CD4-positive, alpha-beta memory T cell (primary cell): ENCODE data around the gene ADGRF1. TPM values are rescaled to one million over a fixed set of nuclear protein-coding genes. Genes with fewer than 3 reads are reported as not detected.

ENCODE experiments used
- CTCF ChIA-PET: fragments of 350-600 bp; sonication (Branson Sonifier 250); formaldehyde crosslinking; loops from one replicate; lab custom pipeline; 2021; ENCODE audit warnings: inconsistent platforms; ENCODE audit not compliant: partially characterized antibody; lab: Charles Lee
- POLR2A ChIA-PET: fragments of 350-600 bp; sonication (Branson Sonifier 250); formaldehyde crosslinking; loops from one replicate; lab custom pipeline; 2021; ENCODE audit not compliant: partially characterized antibody; lab: Charles Lee
- DNase-seq, 5 donors: peaks; one replicate each; pipeline versions ENCODE4 v3.0.0 to v3.0.0-alpha.2; 2020 to 2022; ENCODE audit warnings: mixed read lengths in 1 of 5
- H3K27ac ChIP-seq: one replicate; pipeline ENCODE4 v1.7.0; 2013; ENCODE audit warnings: low read depth, low read length
- H3K27me3 ChIP-seq: 2 replicates; pipeline ENCODE4 v1.7.0; 2013; ENCODE audit warnings: mild to moderate bottlenecking, low read length, moderate library complexity; ENCODE audit not compliant: insufficient read depth
- H3K36me3 ChIP-seq: 2 replicates; pipeline ENCODE4 v1.7.0; 2013; ENCODE audit warnings: mild to moderate bottlenecking, low read length, moderate library complexity; ENCODE audit not compliant: insufficient read depth
- H3K4me1 ChIP-seq: 2 replicates; pipeline ENCODE4 v1.7.0; 2013; ENCODE audit warnings: mild to moderate bottlenecking, low read length, moderate library complexity; ENCODE audit not compliant: insufficient read depth
- H3K4me3 ChIP-seq, 2 donors: one replicate each; pipeline ENCODE4 v1.7.0; 2013; ENCODE audit warnings: low read length in 2 of 2, mild to moderate bottlenecking in 1 of 2
- H3K9me3 ChIP-seq, 2 donors: one replicate each; pipeline ENCODE4 v1.7.0; 2013; ENCODE audit warnings: low read length in 2 of 2, control low read depth in 1 of 2; ENCODE audit not compliant: control insufficient read depth in 1 of 2
- H3K27ac Mint-ChIP-seq, 7 donors: one replicate each; pipeline ENCODE4 v1.8.0; 2020 to 2021; ENCODE audit warnings: mixed read lengths in 7 of 7, mild to moderate bottlenecking in 6 of 7, inconsistent platforms in 3 of 7, moderate library complexity in 3 of 7
- H3K27me3 Mint-ChIP-seq, 2 donors: one replicate each; pipeline ENCODE4 v1.8.0; 2020 to 2021; ENCODE audit warnings: mixed read lengths in 2 of 2
- H3K36me3 Mint-ChIP-seq, 2 donors: one replicate each; pipeline ENCODE4 v1.8.0; 2020 to 2021; ENCODE audit warnings: mixed read lengths in 2 of 2, inconsistent platforms in 1 of 2, mild to moderate bottlenecking in 1 of 2
- H3K4me1 Mint-ChIP-seq, 4 donors: one replicate each; pipeline ENCODE4 v1.8.0; 2020 to 2021; ENCODE audit warnings: mixed read lengths in 4 of 4, mild to moderate bottlenecking in 1 of 4
- H3K4me3 Mint-ChIP-seq, 8 donors: one replicate each; pipeline ENCODE4 v1.8.0; 2020 to 2021; ENCODE audit warnings: mixed read lengths in 8 of 8, mild to moderate bottlenecking in 7 of 8, moderate library complexity in 6 of 8, inconsistent platforms in 3 of 8
- H3K9me3 Mint-ChIP-seq, 8 donors: one replicate each; pipeline ENCODE4 v1.8.0; 2020 to 2021; ENCODE audit warnings: mixed read lengths in 8 of 8, mild to moderate bottlenecking in 5 of 8, inconsistent platforms in 3 of 8, moderate library complexity in 1 of 8
- intact Hi-C: fragments of 100-400 bp; cut with micrococcal nuclease; formaldehyde crosslinking; loops from one replicate; pipeline ENCODE4 v1.15.1; 2023
- polyA plus RNA-seq, 2 donors: library from polyadenylated mRNA; unstranded; fragments of 300-500 nt; fragmentation: Illumina TruSeq; gene quantifications; one replicate each; pipeline ENCODE4 v1.2.3, GENCODE V29; 2021
- total RNA-seq, 2 experiments: library from RNA; stranded (reverse); gene quantifications; one replicate each; pipeline ENCODE4 v1.2.3, GENCODE V29; 2021

The ADGRF1 gene
- total and polyA plus RNA-seq, 4 experiments from 2014 or later = not detected

GRCh38 chr6:47031656-47032055 is 10.5 kb downstream of the ADGRF1 start:
- Histone ChIP-seq H3K9me3 (no peaks in the 10 kb centered on the region), H3K27me3 (no peaks in the 10 kb centered on the region), H3K36me3 (no peaks in the 10 kb centered on the region), H3K4me1 (no peaks in the 10 kb centered on the region), H3K27ac (no peak overlapping the region), H3K4me3 (no peak overlapping the region)
- CTCF ChIA-PET = no interaction called here
- POLR2A ChIA-PET = no interaction called here
- no peaks in the 10 kb centered on the region for H3K4me1 Mint-ChIP-seq
- no peak overlapping the region for H3K27ac Mint-ChIP-seq
- H3K36me3 Mint-ChIP-seq = no peaks in the 10 kb centered on the region
- peaks cover 0 to 1% (median 0%) of the 10 kb centered on the region in 8 donors for H3K9me3 Mint-ChIP-seq
- H3K27me3 Mint-ChIP-seq = peaks cover 2 to 4% of the 10 kb centered on the region in 2 donors
- intact Hi-C loops = no loop called here
- no peak for DNase-seq
- H3K4me3 Mint-ChIP-seq = no peak overlapping the region

- no peaks in the 10 kb centered on the region for H3K4me1 Mint-ChIP-seq
- H3K27ac ChIP-seq = no peak overlapping the region
- H3K9me3 ChIP-seq = no peaks in the 10 kb centered on the region
- no peaks in the 10 kb centered on the region for H3K4me1 ChIP-seq
- peaks cover 2 to 4% of the 10 kb centered on the region in 2 donors for H3K27me3 Mint-ChIP-seq
- H3K9me3 Mint-ChIP-seq = no peaks in the 10 kb centered on the region
- H3K4me3 Mint-ChIP-seq = no peak overlapping the region
- no peaks in the 10 kb centered on the region for H3K27me3 ChIP-seq
- no peak overlapping the region for H3K27ac Mint-ChIP-seq
- intact Hi-C loops = no loop called here
- H3K36me3 ChIP-seq = no peaks in the 10 kb centered on the region
- H3K4me3 ChIP-seq = no peak overlapping the region
- no peaks in the 10 kb centered on the region for H3K36me3 Mint-ChIP-seq
- ChIA-PET CTCF (no interaction called here), POLR2A (no interaction called here)
- no peak for DNase-seq
Measured at GRCh38 chr6:47029865-47030561, 12.1 kb downstream of the ADGRF1 start.

- CTCF ChIA-PET = no interaction called here
- no peaks in the 10 kb centered on the region for H3K4me1 ChIP-seq
- no peaks in the 10 kb centered on the region for H3K27me3 ChIP-seq
- H3K36me3 ChIP-seq = no peaks in the 10 kb centered on the region
- H3K4me3 ChIP-seq = no peak overlapping the region
- Mint-ChIP-seq H3K4me3 (no peak overlapping the region), H3K36me3 (no peaks in the 10 kb centered on the region), H3K27ac (no peak overlapping the region), H3K4me1 (no peaks in the 10 kb centered on the region), H3K27me3 (peaks cover 2 to 4% of the 10 kb centered on the region in 2 donors), H3K9me3 (no peaks in the 10 kb centered on the region)
- intact Hi-C loops = no loop called here
- POLR2A ChIA-PET = no interaction called here
- DNase-seq = no peak
- no peaks in the 10 kb centered on the region for H3K9me3 ChIP-seq
- H3K27ac ChIP-seq = no peak overlapping the region
Measured at GRCh38 chr6:47028835-47029360, 13.2 kb downstream of the ADGRF1 start.

GRCh38 chr6:47027315-47027714 is 14.8 kb downstream of the ADGRF1 start:
- no peak overlapping the region for H3K27ac ChIP-seq
- peaks cover 2 to 4% of the 10 kb centered on the region in 2 donors for H3K27me3 Mint-ChIP-seq
- no peak overlapping the region for H3K27ac Mint-ChIP-seq
- H3K4me3 ChIP-seq = no peak overlapping the region
- H3K9me3 Mint-ChIP-seq = no peaks in the 10 kb centered on the region
- no peaks in the 10 kb centered on the region for H3K36me3 ChIP-seq
- no peaks in the 10 kb centered on the region for H3K36me3 Mint-ChIP-seq
- H3K4me1 ChIP-seq = no peaks in the 10 kb centered on the region
- no peak for DNase-seq
- intact Hi-C loops = no loop called here
- CTCF ChIA-PET = no interaction called here
- H3K9me3 ChIP-seq = no peaks in the 10 kb centered on the region
- H3K4me1 Mint-ChIP-seq = no peaks in the 10 kb centered on the region
- no peak overlapping the region for H3K4me3 Mint-ChIP-seq
- POLR2A ChIA-PET = no interaction called here
- no peaks in the 10 kb centered on the region for H3K27me3 ChIP-seq

GRCh38 chr6:47026679-47027078 is 15.5 kb downstream of the ADGRF1 start:
- DNase-seq = no peak
- H3K4me3 ChIP-seq = no peak overlapping the region
- no peaks in the 10 kb centered on the region for H3K27me3 ChIP-seq
- H3K4me1 Mint-ChIP-seq = no peaks in the 10 kb centered on the region
- H3K36me3 ChIP-seq = no peaks in the 10 kb centered on the region
- no peak overlapping the region for H3K4me3 Mint-ChIP-seq
- no peaks in the 10 kb centered on the region for H3K9me3 ChIP-seq
- H3K27ac Mint-ChIP-seq = no peak overlapping the region
- ChIA-PET POLR2A (no interaction called here), CTCF (no interaction called here)
- intact Hi-C loops = no loop called here
- no peaks in the 10 kb centered on the region for H3K36me3 Mint-ChIP-seq
- peaks cover 2 to 4% of the 10 kb centered on the region in 2 donors for H3K27me3 Mint-ChIP-seq
- H3K4me1 ChIP-seq = no peaks in the 10 kb centered on the region
- no peaks in the 10 kb centered on the region for H3K9me3 Mint-ChIP-seq
- H3K27ac ChIP-seq = no peak overlapping the region

GRCh38 chr6:47023573-47023972 is 18.6 kb downstream of the ADGRF1 start:
- H3K4me3 ChIP-seq = no peak overlapping the region
- no peak overlapping the region for H3K27ac ChIP-seq
- intact Hi-C loops = no loop called here
- CTCF ChIA-PET = no interaction called here
- H3K9me3 ChIP-seq = no peaks in the 10 kb centered on the region
- H3K36me3 ChIP-seq = no peaks in the 10 kb centered on the region
- no peak for DNase-seq
- H3K27me3 ChIP-seq = no peaks in the 10 kb centered on the region
- Mint-ChIP-seq H3K27me3 (peaks cover 0 to 3% of the 10 kb centered on the region in 2 donors), H3K27ac (no peak overlapping the region), H3K4me3 (no peak overlapping the region), H3K36me3 (no peaks in the 10 kb centered on the region), H3K9me3 (no peaks in the 10 kb centered on the region), H3K4me1 (no peaks in the 10 kb centered on the region)
- H3K4me1 ChIP-seq = no peaks in the 10 kb centered on the region
- POLR2A ChIA-PET = no interaction called here

- intact Hi-C loops = no loop called here
- CTCF ChIA-PET = no interaction called here
- H3K9me3 Mint-ChIP-seq = peaks cover 0 to 2% (median 0%) of the 10 kb centered on the region in 8 donors
- H3K36me3 ChIP-seq = no peaks in the 10 kb centered on the region
- H3K4me3 ChIP-seq = no peak overlapping the region
- POLR2A ChIA-PET = no interaction called here
- no peak overlapping the region for H3K4me3 Mint-ChIP-seq
- H3K4me1 Mint-ChIP-seq = no peaks in the 10 kb centered on the region
- no peak for DNase-seq
- no peak overlapping the region for H3K27ac ChIP-seq
- no peak overlapping the region for H3K27ac Mint-ChIP-seq
- H3K9me3 ChIP-seq = no peaks in the 10 kb centered on the region
- no peaks in the 10 kb centered on the region for H3K27me3 ChIP-seq
- H3K27me3 Mint-ChIP-seq = peaks cover 0 to 3% of the 10 kb centered on the region in 2 donors
- no peaks in the 10 kb centered on the region for H3K4me1 ChIP-seq
- H3K36me3 Mint-ChIP-seq = no peaks in the 10 kb centered on the region
Measured at GRCh38 chr6:47022191-47022590, 19.9 kb downstream of the ADGRF1 start.
